K562 (cell line): Measurements from ENCODE around the gene SMIM36. TPM values are rescaled to one million over a fixed set of nuclear protein-coding genes. Genes with fewer than 3 reads are reported as not detected.
A peak's percentile ranks its signal among the peaks of the same experiment; 100 is the strongest.

ENCODE experiments used
- CEBPG ChIP-seq, 3 experiments: fragments of 200-800 bp in 1 of 3; sonication (Bioruptor generic) in 1 of 3; sonication (generic) in 1 of 3; formaldehyde crosslinking in 1 of 3; IDR thresholded peaks in 2 of 3; conservative IDR thresholded peaks in 1 of 3; 2 replicates each; pipeline versions ENCODE4 v1.6.1 to v1.8.0; 2016 to 2022; ENCODE audit warnings: missing compliant biosample characterization in 2 of 3, missing genetic modification characterization in 2 of 3, mild to moderate bottlenecking in 1 of 3, missing genetic modification reagents in 1 of 3
- HDAC1 ChIP-seq, 2 experiments: fragments of 450-650 bp; IDR thresholded peaks; 2 replicates each; pipeline ENCODE4 v1.6.1; 2016 to 2017; ENCODE audit warnings: inconsistent platforms in 1 of 2, mild to moderate bottlenecking in 1 of 2, moderate library complexity in 1 of 2
- KDM1A ChIP-seq, 2 experiments: fragments of 450-650 bp; IDR thresholded peaks; 2 replicates each; pipeline ENCODE4 v1.6.1; 2016; ENCODE audit warnings: mild to moderate bottlenecking in 2 of 2
- KDM4B ChIP-seq, 2 experiments: fragments of 450-650 bp in 1 of 2; sonication (generic) in 1 of 2; IDR thresholded peaks; 2 replicates each; pipeline ENCODE4 v1.6.1; 2016 to 2017; ENCODE audit warnings: borderline replicate concordance in 2 of 2, antibody characterized with exemption in 1 of 2, low read depth in 1 of 2, mild to moderate bottlenecking in 1 of 2
- MEIS2 ChIP-seq: fragments of 450-650 bp; IDR thresholded peaks from 2 replicates; pipeline ENCODE4 v1.6.1; 2014; ENCODE audit warnings: mild to moderate bottlenecking; ENCODE audit not compliant: partially characterized antibody
- PURB ChIP-seq: sonication (generic); formaldehyde crosslinking; IDR thresholded peaks from 2 replicates; pipeline ENCODE4 v1.9.0; 2021; ENCODE audit warnings: low read depth, mild to moderate bottlenecking, missing genetic modification reagents
- TFAM ChIP-seq: fragments of 250-450 bp; sonication (Bioruptor Pico); conservative IDR thresholded peaks from 2 replicates; pipeline ENCODE4 v1.5.0; 2021; ENCODE audit warnings: mild to moderate bottlenecking, moderate library complexity
- polyA plus RNA-seq, 8 experiments: library from polyadenylated mRNA; depleted of rRNA in 4 of 8; stranded (reverse) in 5 of 8; unstranded in 3 of 8; fragments of >200 nt; fragmentation: Nextera tagmentation in 2 of 8; fragmentation: Illumina TruSeq in 1 of 8; extraction: Ambion mirVana in 2 of 8; extraction: Trizol in 1 of 8; gene quantifications; 2 replicates each; pipeline versions ENCODE4 v1.2.1 to v1.2.3, GENCODE V29; 2011 to 2014; ENCODE audit warnings: inconsistent platforms in 1 of 8, missing spikeins in 1 of 8
- total RNA-seq, 7 experiments: library from RNA; depleted of rRNA in 6 of 7; stranded (reverse); fragments of >200 nt in 6 of 7; fragmentation: Illumina TruSeq in 2 of 7; extraction: Trizol in 2 of 7; gene quantifications; 2 replicates each; pipeline versions ENCODE4 v1.2.1 to v1.2.3, GENCODE V29; 2011 to 2021; ENCODE audit warnings: low replicate concordance in 1 of 7
- TF ChIP-seq, protein P1 (sequence below), 2 experiments: fragments of 450-650 bp in 1 of 2; sonication (generic) in 1 of 2; formaldehyde crosslinking; conservative IDR thresholded peaks; 2 replicates each; pipeline versions ENCODE4 v1.4.0 to v1.8.1; 2020 to 2022; ENCODE audit warnings: mild to moderate bottlenecking in 1 of 2, missing genetic modification reagents in 1 of 2
- TF ChIP-seq, protein P2 (sequence below), 3 experiments: fragments of 200-800 bp in 1 of 3; sonication (Bioruptor generic) in 1 of 3; sonication (generic) in 1 of 3; formaldehyde crosslinking in 1 of 3; IDR thresholded peaks; 2 replicates each; pipeline versions ENCODE4 v1.6.1 to v1.8.0; 2016 to 2022; ENCODE audit warnings: mild to moderate bottlenecking in 2 of 3, missing compliant biosample characterization in 2 of 3, missing genetic modification characterization in 2 of 3, missing genetic modification reagents in 1 of 3

Gene SMIM36
- total and polyA plus RNA-seq, 9 of the 15 experiments (the other 6 are each of a cell fraction or from before 2014, with no cell fraction given), result not detected

DNA sequence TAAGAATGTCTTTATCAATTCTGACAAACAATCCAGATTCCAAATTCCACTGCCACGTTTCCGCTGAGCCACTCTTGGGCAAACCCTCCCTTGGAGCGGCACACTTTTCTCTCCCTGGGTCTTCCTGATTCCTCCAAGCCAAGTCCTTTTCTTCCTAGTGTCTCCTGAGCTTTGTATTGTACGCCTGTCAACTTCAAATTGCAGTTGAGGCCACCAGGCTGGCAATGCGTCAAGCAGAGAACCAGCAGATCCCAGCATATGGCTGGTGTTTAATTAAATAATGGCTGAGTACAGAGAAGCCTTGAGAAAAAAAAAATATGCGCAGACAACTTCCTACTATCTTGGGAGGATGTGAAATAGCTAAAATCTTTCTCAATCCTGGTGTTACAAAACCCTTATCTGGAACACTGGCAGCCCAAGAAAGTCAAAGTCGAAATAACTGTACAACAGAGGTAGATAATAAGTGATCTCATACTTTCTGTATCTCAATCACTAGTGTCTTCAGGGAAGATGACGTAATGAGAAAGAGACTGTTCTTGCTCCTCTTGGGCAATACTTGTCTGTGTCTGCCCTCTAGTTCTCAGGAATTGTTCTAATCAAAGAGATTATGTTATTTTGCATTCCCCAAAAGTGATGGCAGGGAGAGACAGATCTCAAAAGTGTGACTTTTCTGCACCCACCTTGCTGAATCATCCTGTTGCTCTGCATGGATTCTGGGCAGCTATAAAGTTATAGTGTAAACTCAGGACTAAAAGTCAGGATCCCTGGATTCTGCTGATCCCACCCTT is 15.0 kb downstream of the SMIM36 start (continued):
- TF ChIP-seq, protein P1, sequence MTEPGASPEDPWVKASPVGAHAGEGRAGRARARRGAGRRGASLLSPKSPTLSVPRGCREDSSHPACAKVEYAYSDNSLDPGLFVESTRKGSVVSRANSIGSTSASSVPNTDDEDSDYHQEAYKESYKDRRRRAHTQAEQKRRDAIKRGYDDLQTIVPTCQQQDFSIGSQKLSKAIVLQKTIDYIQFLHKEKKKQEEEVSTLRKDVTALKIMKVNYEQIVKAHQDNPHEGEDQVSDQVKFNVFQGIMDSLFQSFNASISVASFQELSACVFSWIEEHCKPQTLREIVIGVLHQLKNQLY (CRISPR knock-in tag; conservative IDR thresholded peaks at IDR 0.05), result no peak
- TF ChIP-seq TFAM (CRISPR knock-in tag) (no peak), KDM1A (IDR thresholded peaks at IDR 0.05) (peak in 1 of 2 experiments; percentile 23; a peak in 1 of 4 replicates), MEIS2 (peak; percentile 48), HDAC1 (IDR thresholded peaks at IDR 0.05) (no peak), PURB (CRISPR knock-in tag) (no peak), CEBPG (CRISPR knock-in tag; IDR thresholded peaks at IDR 0.05) (peak; percentile 87), CEBPG (tag; conservative IDR thresholded peaks at IDR 0.05 in 1 of 2, IDR thresholded peaks at IDR 0.05 in 1 of 2) (peak; percentile 98), KDM4B (IDR thresholded peaks at IDR 0.05; ENCODE audit: borderline replicate concordance in 2 of 2, low read depth in 1 of 2) (no peak)
- TF ChIP-seq, protein P2, sequence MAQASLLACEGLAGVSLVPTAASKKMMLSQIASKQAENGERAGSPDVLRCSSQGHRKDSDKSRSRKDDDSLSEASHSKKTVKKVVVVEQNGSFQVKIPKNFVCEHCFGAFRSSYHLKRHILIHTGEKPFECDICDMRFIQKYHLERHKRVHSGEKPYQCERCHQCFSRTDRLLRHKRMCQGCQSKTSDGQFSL (CRISPR knock-in tag; IDR thresholded peaks at IDR 0.05), result no peak
- TF ChIP-seq, protein P2 (tag; IDR thresholded peaks at IDR 0.05), result no peak
